SK-N-SH treated with all-trans-retinoic acid at 6 μM for 48 hours (cell line): Measurements from ENCODE around the gene BMPR2.

Experiments used
- ATAC-seq: fragments of 200-7000 bp; cut with Tn5 transposase; 3 replicates; pipeline ENCODE4 v1.9.1; 2020; ENCODE audit warnings: mild to moderate bottlenecking, moderate library complexity
- ARNTL ChIP-seq: fragments of 450-650 bp; formaldehyde crosslinking; IDR thresholded peaks from 2 replicates; pipeline ENCODE4 v1.5.0; 2020; ENCODE audit warnings: low read depth, mild to moderate bottlenecking, moderate library complexity, borderline replicate concordance
- BACH2 ChIP-seq: fragments of 250-450 bp; sonication (Bioruptor Pico); IDR thresholded peaks from 2 replicates; pipeline ENCODE4 v1.9.0; 2021; ENCODE audit warnings: mild to moderate bottlenecking, borderline replicate concordance
- ESRRG ChIP-seq: fragments of 250-450 bp; sonication (Bioruptor Pico); IDR thresholded peaks from 2 replicates; pipeline ENCODE4 v1.6.1; 2021; ENCODE audit warnings: mild to moderate bottlenecking
- GLIS3 ChIP-seq: fragments of 250-450 bp; sonication (Bioruptor Pico); IDR thresholded peaks from 2 replicates; pipeline ENCODE4 v1.5.0; 2020; ENCODE audit warnings: mild to moderate bottlenecking, moderate library complexity
- ISL1 ChIP-seq: fragments of 250-450 bp; sonication (Bioruptor Pico); IDR thresholded peaks from 2 replicates; pipeline ENCODE4 v2.1.2; 2022; ENCODE audit warnings: mild to moderate bottlenecking, moderate library complexity
- OSR1 ChIP-seq: fragments of 250-450 bp; sonication (Bioruptor Pico); IDR thresholded peaks from 2 replicates; pipeline ENCODE4 v1.8.0; 2022; ENCODE audit warnings: moderate library complexity, mild to moderate bottlenecking, inconsistent platforms
- PPARA ChIP-seq: fragments of 250-450 bp; sonication (Bioruptor Pico); IDR thresholded peaks from 2 replicates; pipeline ENCODE4 v1.5.0; 2020; ENCODE audit warnings: mild to moderate bottlenecking, borderline replicate concordance
- RARB ChIP-seq: fragments of 250-450 bp; sonication (Bioruptor Pico); IDR thresholded peaks from 2 replicates; pipeline ENCODE4 v1.8.0; 2021; ENCODE audit warnings: mild to moderate bottlenecking, moderate library complexity
- SNAI2 ChIP-seq: fragments of 250-450 bp; sonication (Bioruptor Pico); IDR thresholded peaks from 2 replicates; pipeline ENCODE4 v1.5.0; 2020; ENCODE audit warnings: mild to moderate bottlenecking, moderate library complexity
- TCF4 ChIP-seq: fragments of 250-450 bp; sonication (Bioruptor Pico); IDR thresholded peaks from 2 replicates; pipeline ENCODE4 v1.8.0; 2021; ENCODE audit warnings: mild to moderate bottlenecking, moderate library complexity, borderline replicate concordance
- TOX ChIP-seq: fragments of 250-450 bp; sonication (Bioruptor Pico); IDR thresholded peaks from 2 replicates; pipeline ENCODE4 v1.8.0; 2021; ENCODE audit warnings: mild to moderate bottlenecking, moderate library complexity, borderline replicate concordance
- ZC3H10 ChIP-seq: fragments of 250-450 bp; sonication (Bioruptor Pico); IDR thresholded peaks from 2 replicates; pipeline ENCODE4 v1.5.1; 2021; ENCODE audit warnings: mild to moderate bottlenecking, moderate library complexity
- ZFP3 ChIP-seq: fragments of 250-450 bp; sonication (Bioruptor Pico); IDR thresholded peaks from 2 replicates; pipeline ENCODE4 v1.5.0; 2020; ENCODE audit warnings: mild to moderate bottlenecking, moderate library complexity
- ZFP30 ChIP-seq: fragments of 450-650 bp; formaldehyde crosslinking; IDR thresholded peaks from 2 replicates; pipeline ENCODE4 v1.5.0; 2022; ENCODE audit warnings: mild to moderate bottlenecking, moderate library complexity
- ZNF565 ChIP-seq: fragments of 450-650 bp; formaldehyde crosslinking; conservative IDR thresholded peaks from 2 replicates; pipeline ENCODE4 v1.5.0; 2020; ENCODE audit warnings: low read depth, mild to moderate bottlenecking, moderate library complexity
- ZNF70 ChIP-seq: fragments of 450-650 bp; formaldehyde crosslinking; IDR thresholded peaks from 2 replicates; pipeline ENCODE4 v1.5.0; 2020; ENCODE audit warnings: mild to moderate bottlenecking, moderate library complexity
- TF ChIP-seq, protein P1 (sequence below): fragments of 250-450 bp; sonication (Bioruptor Pico); IDR thresholded peaks from 2 replicates; pipeline ENCODE4 v1.5.0; 2020; ENCODE audit warnings: mild to moderate bottlenecking, moderate library complexity
- TF ChIP-seq, protein P2 (sequence below): fragments of 250-450 bp; sonication (Bioruptor Pico); IDR thresholded peaks from 2 replicates; pipeline ENCODE4 v1.8.0; 2021; ENCODE audit warnings: low read depth, mild to moderate bottlenecking, moderate library complexity, borderline replicate concordance
- TF ChIP-seq, protein P3 (sequence below): fragments of 250-450 bp; sonication (Bioruptor Pico); IDR thresholded peaks from 2 replicates; pipeline ENCODE4 v1.5.1; 2020; ENCODE audit warnings: low read depth, mild to moderate bottlenecking, moderate library complexity
- TF ChIP-seq, protein P4 (sequence below): fragments of 250-450 bp; sonication (Bioruptor Pico); IDR thresholded peaks from 2 replicates; pipeline ENCODE4 v1.5.1; 2021; ENCODE audit warnings: mild to moderate bottlenecking, moderate library complexity
- TF ChIP-seq, protein P5 (sequence below): fragments of 250-450 bp; sonication (Bioruptor Pico); IDR thresholded peaks from 2 replicates; pipeline ENCODE4 v1.8.0; 2020; ENCODE audit warnings: mild to moderate bottlenecking, moderate library complexity, borderline replicate concordance

BMPR2 gene

DNA sequence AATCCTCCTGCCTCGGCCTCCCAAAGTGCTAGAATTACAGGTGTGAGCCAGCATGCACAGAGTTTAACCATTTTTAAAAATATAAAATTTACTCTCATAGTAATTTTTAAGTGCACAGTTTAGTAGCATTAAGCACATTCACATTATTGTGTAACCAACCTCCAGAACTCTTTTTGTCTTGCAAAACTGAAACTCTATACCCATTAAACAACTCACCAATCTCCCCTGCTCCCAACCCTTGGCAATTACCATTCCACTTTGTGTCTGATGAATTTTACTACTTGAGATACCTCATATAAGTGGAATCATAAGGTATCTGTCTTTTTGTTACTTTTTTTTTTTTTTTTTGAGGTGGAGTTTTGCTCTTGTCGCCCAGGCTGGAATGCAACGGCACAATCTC lies 112.5 kb downstream of the BMPR2 start:
- no peak for ATAC-seq
- no peak for TF ChIP-seq RARB (CRISPR knock-in tag)
- no peak for TF ChIP-seq TOX (CRISPR knock-in tag)
- TF ChIP-seq ZNF565 = no peak
- TF ChIP-seq ZFP3 (CRISPR knock-in tag) = no peak
- no peak for TF ChIP-seq ISL1
- TF ChIP-seq ZC3H10 (CRISPR knock-in tag) = no peak
- no peak for TF ChIP-seq ZFP30
- TF ChIP-seq ESRRG = no peak
- TF ChIP-seq OSR1 (CRISPR knock-in tag) = no peak
- TF ChIP-seq PPARA = no peak
- TF ChIP-seq, protein P1, sequence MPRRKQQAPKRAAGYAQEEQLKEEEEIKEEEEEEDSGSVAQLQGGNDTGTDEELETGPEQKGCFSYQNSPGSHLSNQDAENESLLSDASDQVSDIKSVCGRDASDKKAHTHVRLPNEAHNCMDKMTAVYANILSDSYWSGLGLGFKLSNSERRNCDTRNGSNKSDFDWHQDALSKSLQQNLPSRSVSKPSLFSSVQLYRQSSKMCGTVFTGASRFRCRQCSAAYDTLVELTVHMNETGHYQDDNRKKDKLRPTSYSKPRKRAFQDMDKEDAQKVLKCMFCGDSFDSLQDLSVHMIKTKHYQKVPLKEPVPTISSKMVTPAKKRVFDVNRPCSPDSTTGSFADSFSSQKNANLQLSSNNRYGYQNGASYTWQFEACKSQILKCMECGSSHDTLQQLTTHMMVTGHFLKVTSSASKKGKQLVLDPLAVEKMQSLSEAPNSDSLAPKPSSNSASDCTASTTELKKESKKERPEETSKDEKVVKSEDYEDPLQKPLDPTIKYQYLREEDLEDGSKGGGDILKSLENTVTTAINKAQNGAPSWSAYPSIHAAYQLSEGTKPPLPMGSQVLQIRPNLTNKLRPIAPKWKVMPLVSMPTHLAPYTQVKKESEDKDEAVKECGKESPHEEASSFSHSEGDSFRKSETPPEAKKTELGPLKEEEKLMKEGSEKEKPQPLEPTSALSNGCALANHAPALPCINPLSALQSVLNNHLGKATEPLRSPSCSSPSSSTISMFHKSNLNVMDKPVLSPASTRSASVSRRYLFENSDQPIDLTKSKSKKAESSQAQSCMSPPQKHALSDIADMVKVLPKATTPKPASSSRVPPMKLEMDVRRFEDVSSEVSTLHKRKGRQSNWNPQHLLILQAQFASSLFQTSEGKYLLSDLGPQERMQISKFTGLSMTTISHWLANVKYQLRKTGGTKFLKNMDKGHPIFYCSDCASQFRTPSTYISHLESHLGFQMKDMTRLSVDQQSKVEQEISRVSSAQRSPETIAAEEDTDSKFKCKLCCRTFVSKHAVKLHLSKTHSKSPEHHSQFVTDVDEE (CRISPR knock-in tag) = no peak
- no peak for TF ChIP-seq SNAI2 (CRISPR knock-in tag)
- TF ChIP-seq, protein P2, sequence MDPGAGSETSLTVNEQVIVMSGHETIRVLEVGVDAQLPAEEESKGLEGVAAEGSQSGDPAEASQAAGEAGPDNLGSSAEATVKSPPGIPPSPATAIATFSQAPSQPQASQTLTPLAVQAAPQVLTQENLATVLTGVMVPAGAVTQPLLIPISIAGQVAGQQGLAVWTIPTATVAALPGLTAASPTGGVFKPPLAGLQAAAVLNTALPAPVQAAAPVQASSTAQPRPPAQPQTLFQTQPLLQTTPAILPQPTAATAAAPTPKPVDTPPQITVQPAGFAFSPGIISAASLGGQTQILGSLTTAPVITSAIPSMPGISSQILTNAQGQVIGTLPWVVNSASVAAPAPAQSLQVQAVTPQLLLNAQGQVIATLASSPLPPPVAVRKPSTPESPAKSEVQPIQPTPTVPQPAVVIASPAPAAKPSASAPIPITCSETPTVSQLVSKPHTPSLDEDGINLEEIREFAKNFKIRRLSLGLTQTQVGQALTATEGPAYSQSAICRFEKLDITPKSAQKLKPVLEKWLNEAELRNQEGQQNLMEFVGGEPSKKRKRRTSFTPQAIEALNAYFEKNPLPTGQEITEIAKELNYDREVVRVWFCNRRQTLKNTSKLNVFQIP (CRISPR knock-in tag) = no peak
- TF ChIP-seq BACH2 (CRISPR knock-in tag) = no peak
- TF ChIP-seq ARNTL (CRISPR knock-in tag) = no peak
- TF ChIP-seq GLIS3 = no peak

DNA sequence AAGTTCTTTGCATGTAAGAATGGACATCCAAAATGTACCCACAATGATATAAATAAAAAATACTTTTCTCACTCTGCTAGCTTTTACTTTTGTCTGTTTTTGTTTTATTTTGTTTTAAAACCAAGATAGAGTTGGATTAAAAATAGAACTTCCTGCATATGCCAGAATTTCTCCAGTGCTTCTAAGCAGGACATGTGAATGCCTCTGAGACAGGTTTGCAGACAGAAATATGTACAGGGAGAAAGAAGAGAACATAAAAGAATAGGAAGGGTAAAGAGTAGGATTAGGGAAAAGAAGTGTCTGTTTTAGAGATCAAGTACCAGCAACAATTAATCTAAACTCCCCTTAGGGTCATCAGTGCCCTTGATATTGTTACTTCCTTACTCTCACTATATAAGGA lies 114.4 kb downstream of the BMPR2 start:
- ATAC-seq = no peak
- no peak for TF ChIP-seq ESRRG
- no peak for TF ChIP-seq TCF4
- TF ChIP-seq, protein P2 (CRISPR knock-in tag) = no peak
- TF ChIP-seq TOX (CRISPR knock-in tag) = no peak
- TF ChIP-seq, protein P3, sequence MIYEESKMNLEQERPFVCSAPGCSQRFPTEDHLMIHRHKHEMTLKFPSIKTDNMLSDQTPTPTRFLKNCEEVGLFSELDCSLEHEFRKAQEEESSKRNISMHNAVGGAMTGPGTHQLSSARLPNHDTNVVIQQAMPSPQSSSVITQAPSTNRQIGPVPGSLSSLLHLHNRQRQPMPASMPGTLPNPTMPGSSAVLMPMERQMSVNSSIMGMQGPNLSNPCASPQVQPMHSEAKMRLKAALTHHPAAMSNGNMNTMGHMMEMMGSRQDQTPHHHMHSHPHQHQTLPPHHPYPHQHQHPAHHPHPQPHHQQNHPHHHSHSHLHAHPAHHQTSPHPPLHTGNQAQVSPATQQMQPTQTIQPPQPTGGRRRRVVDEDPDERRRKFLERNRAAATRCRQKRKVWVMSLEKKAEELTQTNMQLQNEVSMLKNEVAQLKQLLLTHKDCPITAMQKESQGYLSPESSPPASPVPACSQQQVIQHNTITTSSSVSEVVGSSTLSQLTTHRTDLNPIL (CRISPR knock-in tag) = no peak
- TF ChIP-seq, protein P4, sequence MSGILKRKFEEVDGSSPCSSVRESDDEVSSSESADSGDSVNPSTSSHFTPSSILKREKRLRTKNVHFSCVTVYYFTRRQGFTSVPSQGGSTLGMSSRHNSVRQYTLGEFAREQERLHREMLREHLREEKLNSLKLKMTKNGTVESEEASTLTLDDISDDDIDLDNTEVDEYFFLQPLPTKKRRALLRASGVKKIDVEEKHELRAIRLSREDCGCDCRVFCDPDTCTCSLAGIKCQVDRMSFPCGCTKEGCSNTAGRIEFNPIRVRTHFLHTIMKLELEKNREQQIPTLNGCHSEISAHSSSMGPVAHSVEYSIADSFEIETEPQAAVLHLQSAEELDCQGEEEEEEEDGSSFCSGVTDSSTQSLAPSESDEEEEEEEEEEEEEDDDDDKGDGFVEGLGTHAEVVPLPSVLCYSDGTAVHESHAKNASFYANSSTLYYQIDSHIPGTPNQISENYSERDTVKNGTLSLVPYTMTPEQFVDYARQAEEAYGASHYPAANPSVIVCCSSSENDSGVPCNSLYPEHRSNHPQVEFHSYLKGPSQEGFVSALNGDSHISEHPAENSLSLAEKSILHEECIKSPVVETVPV (CRISPR knock-in tag) = no peak
- no peak for TF ChIP-seq ZC3H10 (CRISPR knock-in tag)
- TF ChIP-seq, protein P5, sequence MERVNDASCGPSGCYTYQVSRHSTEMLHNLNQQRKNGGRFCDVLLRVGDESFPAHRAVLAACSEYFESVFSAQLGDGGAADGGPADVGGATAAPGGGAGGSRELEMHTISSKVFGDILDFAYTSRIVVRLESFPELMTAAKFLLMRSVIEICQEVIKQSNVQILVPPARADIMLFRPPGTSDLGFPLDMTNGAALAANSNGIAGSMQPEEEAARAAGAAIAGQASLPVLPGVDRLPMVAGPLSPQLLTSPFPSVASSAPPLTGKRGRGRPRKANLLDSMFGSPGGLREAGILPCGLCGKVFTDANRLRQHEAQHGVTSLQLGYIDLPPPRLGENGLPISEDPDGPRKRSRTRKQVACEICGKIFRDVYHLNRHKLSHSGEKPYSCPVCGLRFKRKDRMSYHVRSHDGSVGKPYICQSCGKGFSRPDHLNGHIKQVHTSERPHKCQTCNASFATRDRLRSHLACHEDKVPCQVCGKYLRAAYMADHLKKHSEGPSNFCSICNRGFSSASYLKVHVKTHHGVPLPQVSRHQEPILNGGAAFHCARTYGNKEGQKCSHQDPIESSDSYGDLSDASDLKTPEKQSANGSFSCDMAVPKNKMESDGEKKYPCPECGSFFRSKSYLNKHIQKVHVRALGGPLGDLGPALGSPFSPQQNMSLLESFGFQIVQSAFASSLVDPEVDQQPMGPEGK (CRISPR knock-in tag) = no peak
- TF ChIP-seq BACH2 (CRISPR knock-in tag) = no peak
- TF ChIP-seq, protein P1 (CRISPR knock-in tag) = no peak
- TF ChIP-seq SNAI2 (CRISPR knock-in tag) = no peak
- TF ChIP-seq OSR1 (CRISPR knock-in tag) = no peak
- no peak for TF ChIP-seq ZNF70 (CRISPR knock-in tag)
- no peak for TF ChIP-seq ZFP3 (CRISPR knock-in tag)
- no peak for TF ChIP-seq RARB (CRISPR knock-in tag)
- TF ChIP-seq, all 23 proteins: peak for 0
